ENCODE measurements around the gene KCNS3.
A peak's percentile ranks its signal among the peaks of the same experiment; 100 is the strongest.

Gene KCNS3

GRCh38 chr2:17846676-17847075 lies 31.8 kb upstream of the KCNS3 start:
- no peak overlapping the region for H3K4me3 ChIP-seq (ENCODE audit: low read depth, low read length)
- no peak for TF ChIP-seq CTCF (IDR thresholded peaks at IDR 0.05; ENCODE audit: insufficient read depth, low read depth, low read length, missing control alignments)
- no peak for DNase-seq (ENCODE audit: low read depth)

- DNase-seq (ENCODE audit: low read depth) = no peak
- no peak for TF ChIP-seq CTCF (IDR thresholded peaks at IDR 0.05; ENCODE audit: insufficient read depth, low read depth, low read length, missing control alignments)
Observed at GRCh38 chr2:17847236-17847635, 31.2 kb upstream of the KCNS3 start.

DNA sequence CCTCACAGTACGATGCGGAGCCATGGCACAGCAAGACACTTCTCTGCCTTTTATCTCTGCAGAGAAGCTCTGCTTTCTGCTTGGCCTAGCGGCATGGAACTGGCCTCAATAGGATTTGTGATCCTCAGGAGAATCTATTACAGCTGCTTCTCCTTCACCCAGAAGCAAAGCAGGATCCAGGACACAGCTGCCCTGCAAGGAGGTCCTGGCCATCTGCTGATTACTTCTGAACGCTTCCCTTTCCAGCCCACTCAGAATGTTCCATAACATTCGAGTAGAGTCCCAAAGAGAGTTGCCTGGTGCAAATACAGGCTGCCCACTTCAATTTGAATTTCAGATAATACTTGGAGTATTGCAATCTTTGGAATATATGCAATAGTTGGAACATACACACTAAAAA lies 29.2 kb upstream of the KCNS3 start:
- no peak for TF ChIP-seq CTCF (IDR thresholded peaks at IDR 0.05; ENCODE audit: insufficient read depth, low read depth, low read length, missing control alignments)
- no peak for DNase-seq (ENCODE audit: low read depth)
- H3K4me3 ChIP-seq (ENCODE audit: low read depth, low read length) = no peak overlapping the region

More at GRCh38 chr2:17847236-17847635, 31.2 kb upstream of the KCNS3 start:
- H3K4me3 ChIP-seq (ENCODE audit: low read depth, low read length) = no peak overlapping the region

- no peak overlapping the region for H3K4me3 ChIP-seq (ENCODE audit: low read depth, low read length)
- DNase-seq (ENCODE audit: low read depth) = no peak
- TF ChIP-seq CTCF (IDR thresholded peaks at IDR 0.05; ENCODE audit: insufficient read depth, low read depth, low read length, missing control alignments) = no peak
Observed at GRCh38 chr2:17850151-17850550, 28.3 kb upstream of the KCNS3 start.

DNA sequence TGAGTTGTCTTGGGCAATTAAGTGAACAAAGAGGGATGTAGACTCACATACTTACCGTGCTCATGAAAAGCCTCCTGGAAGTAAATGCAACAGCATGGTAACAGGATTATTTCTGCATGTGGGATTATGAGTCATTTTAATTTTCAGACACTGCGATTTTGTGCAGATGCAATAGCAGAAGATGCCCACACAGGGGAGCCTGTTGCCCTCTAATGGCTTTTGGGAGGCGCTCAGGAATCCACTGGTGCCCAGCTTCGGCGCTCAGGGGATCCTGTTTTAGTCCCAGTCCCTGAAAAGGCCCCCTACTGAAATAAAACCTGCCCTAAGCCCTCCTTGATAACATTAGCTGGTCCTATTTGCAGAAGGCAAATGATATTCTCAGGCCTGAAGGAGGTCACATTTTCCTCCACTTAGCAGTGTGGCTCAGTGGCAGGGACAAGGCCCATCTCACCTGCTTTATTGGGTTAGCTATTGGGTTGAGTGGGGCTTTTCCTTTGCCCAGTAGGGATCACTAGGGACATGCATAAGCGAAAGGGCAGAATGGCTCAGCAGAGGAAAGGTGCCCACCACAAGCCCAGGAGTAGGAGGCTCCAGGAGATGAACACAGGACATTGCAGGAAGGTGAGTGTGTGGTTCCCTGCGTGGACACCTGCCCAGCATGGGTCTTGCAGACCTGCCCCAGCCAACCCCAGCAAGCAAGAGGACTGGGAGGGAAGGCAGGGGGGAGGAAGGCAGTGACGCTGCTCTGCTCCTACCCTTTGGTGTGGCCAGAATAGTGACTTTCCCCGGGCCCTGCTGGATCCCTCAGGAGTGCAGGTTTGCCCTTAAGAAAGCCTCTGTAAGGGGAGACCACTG lies 26.5 kb upstream of the KCNS3 start:
- H3K4me3 ChIP-seq (ENCODE audit: low read depth, low read length) = no peak overlapping the region
- peak; percentile 63 for DNase-seq (ENCODE audit: low read depth)
- TF ChIP-seq CTCF (IDR thresholded peaks at IDR 0.05; ENCODE audit: insufficient read depth, low read depth, low read length, missing control alignments) = peak; percentile 88

DNA sequence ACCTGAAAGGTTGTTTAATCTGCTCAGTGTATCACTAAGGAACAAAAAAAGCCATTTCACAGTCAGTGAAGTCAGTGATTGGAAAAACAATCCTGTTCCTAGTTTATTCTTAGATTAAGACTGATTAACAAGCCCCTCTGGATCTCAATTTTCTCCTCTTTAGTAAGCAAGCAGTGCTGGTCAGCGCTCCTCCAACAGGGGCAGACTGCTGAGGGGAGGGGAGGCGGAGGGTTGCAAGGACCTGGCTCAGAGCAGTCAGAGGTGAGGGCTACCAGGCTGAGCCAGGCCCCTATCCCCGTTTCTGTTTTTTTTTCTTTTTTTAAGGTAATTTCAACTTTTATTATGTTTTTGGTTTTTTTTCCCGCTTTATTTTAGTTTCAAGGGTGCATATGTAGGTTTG lies 24.7 kb upstream of the KCNS3 start:
- H3K4me3 ChIP-seq (ENCODE audit: low read depth, low read length) = no peak overlapping the region
- no peak for TF ChIP-seq CTCF (IDR thresholded peaks at IDR 0.05; ENCODE audit: insufficient read depth, low read depth, low read length, missing control alignments)
- DNase-seq (ENCODE audit: low read depth) = no peak

GRCh38 chr2:17857021-17857420 lies 21.4 kb upstream of the KCNS3 start:
- TF ChIP-seq CTCF (IDR thresholded peaks at IDR 0.05; ENCODE audit: insufficient read depth, low read depth, low read length, missing control alignments) = no peak
- no peak overlapping the region for H3K4me3 ChIP-seq (ENCODE audit: low read depth, low read length)
- no peak for DNase-seq (ENCODE audit: low read depth)
